Tibial nerve (tissue), 3 donors: ENCODE data around the gene LAMC2.

Experiments used
- POLR2A ChIP-seq, 2 donors: fragments of 450-650 bp; IDR thresholded peaks; one replicate each; pipeline ENCODE4 v1.6.1; 2017; ENCODE audit warnings: antibody characterized with exemption in 2 of 2, mild to moderate bottlenecking in 2 of 2, moderate library complexity in 2 of 2
- TF ChIP-seq, protein P1 (sequence below), 5 experiments: fragments of 200-600 bp in 3 of 5; fragments of 450-650 bp in 2 of 5; sonication (generic) in 3 of 5; IDR thresholded peaks; one replicate each; pipeline ENCODE4 v1.5.1; 2016 to 2019; ENCODE audit warnings: antibody characterized with exemption in 5 of 5, mild to moderate bottlenecking in 3 of 5, moderate library complexity in 2 of 5

- no peak for TF ChIP-seq POLR2A (IDR thresholded peaks at IDR 0.05)
- TF ChIP-seq, protein P1, sequence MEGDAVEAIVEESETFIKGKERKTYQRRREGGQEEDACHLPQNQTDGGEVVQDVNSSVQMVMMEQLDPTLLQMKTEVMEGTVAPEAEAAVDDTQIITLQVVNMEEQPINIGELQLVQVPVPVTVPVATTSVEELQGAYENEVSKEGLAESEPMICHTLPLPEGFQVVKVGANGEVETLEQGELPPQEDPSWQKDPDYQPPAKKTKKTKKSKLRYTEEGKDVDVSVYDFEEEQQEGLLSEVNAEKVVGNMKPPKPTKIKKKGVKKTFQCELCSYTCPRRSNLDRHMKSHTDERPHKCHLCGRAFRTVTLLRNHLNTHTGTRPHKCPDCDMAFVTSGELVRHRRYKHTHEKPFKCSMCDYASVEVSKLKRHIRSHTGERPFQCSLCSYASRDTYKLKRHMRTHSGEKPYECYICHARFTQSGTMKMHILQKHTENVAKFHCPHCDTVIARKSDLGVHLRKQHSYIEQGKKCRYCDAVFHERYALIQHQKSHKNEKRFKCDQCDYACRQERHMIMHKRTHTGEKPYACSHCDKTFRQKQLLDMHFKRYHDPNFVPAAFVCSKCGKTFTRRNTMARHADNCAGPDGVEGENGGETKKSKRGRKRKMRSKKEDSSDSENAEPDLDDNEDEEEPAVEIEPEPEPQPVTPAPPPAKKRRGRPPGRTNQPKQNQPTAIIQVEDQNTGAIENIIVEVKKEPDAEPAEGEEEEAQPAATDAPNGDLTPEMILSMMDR (IDR thresholded peaks at IDR 0.05) = peak in 1 of 5 experiments; percentile 15
Measured at GRCh38 chr1:183239220-183239742, 53.2 kb downstream of the LAMC2 start.
